ENCODE measurements around the gene COG6.

DNA sequence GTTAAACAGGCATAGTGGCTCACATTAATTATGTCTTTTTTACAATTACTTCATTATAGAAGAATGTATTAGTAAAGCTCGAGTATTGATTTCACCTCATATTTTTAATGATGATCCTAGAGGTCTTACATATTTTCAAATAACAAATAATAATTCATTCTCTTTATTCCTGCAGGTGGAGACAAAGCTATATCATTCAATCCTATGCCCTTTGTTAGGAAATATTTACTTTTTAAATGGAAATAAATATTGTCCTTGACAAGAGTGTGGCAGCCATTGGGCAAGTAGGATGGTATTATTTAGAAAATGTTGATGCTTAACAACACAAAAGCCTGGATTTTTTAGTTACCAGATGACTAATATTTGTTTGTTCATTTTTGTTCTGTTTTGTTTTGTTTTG is 127.6 kb downstream of the COG6 start:
- TF ChIP-seq, protein P1, sequence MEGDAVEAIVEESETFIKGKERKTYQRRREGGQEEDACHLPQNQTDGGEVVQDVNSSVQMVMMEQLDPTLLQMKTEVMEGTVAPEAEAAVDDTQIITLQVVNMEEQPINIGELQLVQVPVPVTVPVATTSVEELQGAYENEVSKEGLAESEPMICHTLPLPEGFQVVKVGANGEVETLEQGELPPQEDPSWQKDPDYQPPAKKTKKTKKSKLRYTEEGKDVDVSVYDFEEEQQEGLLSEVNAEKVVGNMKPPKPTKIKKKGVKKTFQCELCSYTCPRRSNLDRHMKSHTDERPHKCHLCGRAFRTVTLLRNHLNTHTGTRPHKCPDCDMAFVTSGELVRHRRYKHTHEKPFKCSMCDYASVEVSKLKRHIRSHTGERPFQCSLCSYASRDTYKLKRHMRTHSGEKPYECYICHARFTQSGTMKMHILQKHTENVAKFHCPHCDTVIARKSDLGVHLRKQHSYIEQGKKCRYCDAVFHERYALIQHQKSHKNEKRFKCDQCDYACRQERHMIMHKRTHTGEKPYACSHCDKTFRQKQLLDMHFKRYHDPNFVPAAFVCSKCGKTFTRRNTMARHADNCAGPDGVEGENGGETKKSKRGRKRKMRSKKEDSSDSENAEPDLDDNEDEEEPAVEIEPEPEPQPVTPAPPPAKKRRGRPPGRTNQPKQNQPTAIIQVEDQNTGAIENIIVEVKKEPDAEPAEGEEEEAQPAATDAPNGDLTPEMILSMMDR (conservative IDR thresholded peaks at IDR 0.05; ENCODE audit: low read depth, low read length) = peak; percentile 53
- no peak for TF ChIP-seq EZH2phosphoT487 (IDR thresholded peaks at IDR 0.05; ENCODE audit: borderline replicate concordance, low read length)
